CD14-positive monocyte (primary cell): Measurements from ENCODE around the gene SIPA1L3. TPM values are rescaled to one million over a fixed set of nuclear protein-coding genes. Genes with fewer than 3 reads are reported as not detected.
A peak's percentile ranks its signal among the peaks of the same experiment; 100 is the strongest.

Source experiments
- DNase-seq, 3 donors: peaks; one replicate each; pipeline ENCODE4 v3.0.0-alpha.2; 2011 to 2022
- H2AFZ ChIP-seq: 2 replicates; pipeline ENCODE4 v1.6.0; 2012; ENCODE audit warnings: mild to moderate bottlenecking, low read depth, low read length, inconsistent platforms; ENCODE audit not compliant: insufficient read depth, poor library complexity, severe bottlenecking
- H3K27ac ChIP-seq, 2 donors: 1 replicate in 1 of 2; 2 replicates in 1 of 2; pipeline ENCODE4 v1.5.1; 2012 to 2013; ENCODE audit warnings: low read length in 2 of 2, control low read depth in 1 of 2, inconsistent platforms in 1 of 2, low read depth in 1 of 2, mild to moderate bottlenecking in 1 of 2
- H3K27me3 ChIP-seq, 2 donors: one replicate each; pipeline versions ENCODE4 v1.6.0 to v1.6.1; 2011 to 2013; ENCODE audit warnings: low read length in 2 of 2; ENCODE audit not compliant: control insufficient read depth in 2 of 2, insufficient read depth in 2 of 2
- H3K36me3 ChIP-seq, 2 donors: replicated peaks in 1 of 2; 1 replicate in 1 of 2; 2 replicates in 1 of 2; pipeline versions ENCODE4 v1.5.1 to v1.6.1; 2012 to 2013; ENCODE audit warnings: low read length in 2 of 2, control low read depth in 1 of 2, inconsistent platforms in 1 of 2, mild to moderate bottlenecking in 1 of 2; ENCODE audit not compliant: insufficient read depth in 2 of 2, control insufficient read depth in 1 of 2
- H3K4me1 ChIP-seq, 2 donors: 1 replicate in 1 of 2; 2 replicates in 1 of 2; pipeline versions ENCODE4 v1.5.1 to v1.6.1; 2012 to 2013; ENCODE audit warnings: low read length in 2 of 2, control low read depth in 1 of 2, inconsistent platforms in 1 of 2, mild to moderate bottlenecking in 1 of 2, moderate library complexity in 1 of 2; ENCODE audit not compliant: insufficient read depth in 2 of 2, control insufficient read depth in 1 of 2
- H3K4me2 ChIP-seq: replicated peaks from 2 replicates; pipeline ENCODE3; 2012; ENCODE audit warnings: low read length, moderate library complexity, mild to moderate bottlenecking; ENCODE audit not compliant: poor library complexity, severe bottlenecking; ENCODE audit errors: extremely low read depth
- H3K4me3 ChIP-seq, 3 experiments: fragments of 200-600 bp in 1 of 3; sonication (generic) in 1 of 3; replicated peaks in 1 of 3; 1 replicate in 2 of 3; 2 replicates in 1 of 3; pipeline ENCODE4 v1.5.1; 2011 to 2013; ENCODE audit warnings: low read length in 3 of 3, mild to moderate bottlenecking in 3 of 3, control low read depth in 2 of 3, low read depth in 2 of 3, inconsistent platforms in 1 of 3, moderate library complexity in 1 of 3
- H3K79me2 ChIP-seq: 2 replicates; pipeline ENCODE4 v1.6.0; 2012; ENCODE audit warnings: mild to moderate bottlenecking, control low read depth, inconsistent platforms, low read length, moderate library complexity; ENCODE audit not compliant: insufficient read depth
- H3K9ac ChIP-seq: 2 replicates; pipeline ENCODE4 v1.6.0; 2017; ENCODE audit warnings: low read length, mild to moderate bottlenecking; ENCODE audit not compliant: insufficient read depth, poor library complexity, severe bottlenecking
- H3K9me3 ChIP-seq, 2 donors: replicated peaks in 1 of 2; 1 replicate in 1 of 2; 2 replicates in 1 of 2; pipeline versions ENCODE4 v1.5.1 to v1.6.1; 2012 to 2013; ENCODE audit warnings: low read length in 2 of 2, control low read depth in 1 of 2; ENCODE audit not compliant: control insufficient read depth in 1 of 2, insufficient read depth in 1 of 2
- H4K20me1 ChIP-seq: 2 replicates; pipeline ENCODE4 v1.6.0; 2012; ENCODE audit warnings: mild to moderate bottlenecking, low read length, control low read depth, moderate library complexity; ENCODE audit not compliant: insufficient read depth
- H3K27ac Mint-ChIP-seq, 7 donors: one replicate each; pipeline ENCODE4 v1.8.0; 2020; ENCODE audit warnings: mild to moderate bottlenecking in 7 of 7, mixed read lengths in 7 of 7, moderate library complexity in 6 of 7, inconsistent platforms in 2 of 7
- H3K27me3 Mint-ChIP-seq, 3 donors: one replicate each; pipeline ENCODE4 v1.8.0; 2021 to 2022; ENCODE audit warnings: low read depth in 3 of 3, mild to moderate bottlenecking in 3 of 3, mixed read lengths in 3 of 3, moderate library complexity in 3 of 3, inconsistent platforms in 1 of 3
- H3K36me3 Mint-ChIP-seq, 2 donors: one replicate each; pipeline ENCODE4 v1.8.0; 2020; ENCODE audit warnings: mixed read lengths in 2 of 2, inconsistent platforms in 1 of 2, mild to moderate bottlenecking in 1 of 2
- H3K4me1 Mint-ChIP-seq: one replicate; pipeline ENCODE4 v1.8.0; 2020; ENCODE audit warnings: mild to moderate bottlenecking, mixed read lengths
- H3K4me3 Mint-ChIP-seq, 2 donors: one replicate each; pipeline ENCODE4 v1.8.0; 2020; ENCODE audit warnings: mild to moderate bottlenecking in 2 of 2, mixed read lengths in 2 of 2, moderate library complexity in 1 of 2
- H3K9me3 Mint-ChIP-seq, 7 donors: one replicate each; pipeline ENCODE4 v1.8.0; 2020 to 2022; ENCODE audit warnings: mixed read lengths in 7 of 7, mild to moderate bottlenecking in 6 of 7, moderate library complexity in 6 of 7, inconsistent platforms in 2 of 7
- CTCF ChIP-seq: fragments of 200-600 bp; IDR thresholded peaks from one replicate; pipeline ENCODE4 v1.8.0; 2022; ENCODE audit warnings: antibody characterized with exemption, mild to moderate bottlenecking
- WGBS: methylation state at CpG from one replicate; pipeline ENCODE4 v1.1.5; 2013; ENCODE audit warnings: missing lambda C conversion rate; ENCODE audit not compliant: insufficient coverage; 5-methylcytosine and 5-hydroxymethylcytosine counted together
- intact Hi-C, 2 donors: fragments of 100-400 bp; cut with micrococcal nuclease; formaldehyde crosslinking; loops; one replicate each; pipeline versions ENCODE4 v1.15.0 to v1.15.1; 2023
- polyA plus RNA-seq, 3 donors: library from polyadenylated mRNA; depleted of rRNA in 1 of 3; unstranded in 2 of 3; stranded (reverse) in 1 of 3; fragments of 300-500 nt in 2 of 3; fragments of >200 nt in 1 of 3; fragmentation: Illumina TruSeq in 2 of 3; gene quantifications; 1 replicate in 2 of 3; 2 replicates in 1 of 3; pipeline ENCODE4 v1.2.3, GENCODE V29; 2012 to 2021

SIPA1L3 gene
- polyA plus RNA-seq, 3 donors: 0.55 to 4.5 (median 0.99) TPM

- Histone ChIP-seq H3K4me1 (no peaks in the 10 kb centered on the region), H3K4me2 (no peak overlapping the region), H2AFZ (no peak overlapping the region), H3K9me3 (peaks cover 12 to 16% of the 10 kb centered on the region in 2 donors), H4K20me1 (no peaks in the 10 kb centered on the region), H3K36me3 (peaks cover 38 to 66% of the 10 kb centered on the region in 2 donors), H3K79me2 (no peaks in the 10 kb centered on the region), H3K9ac (no peak overlapping the region), H3K4me3 (no peak overlapping the region), H3K27ac (no peak overlapping the region), H3K27me3 (no peaks in the 10 kb centered on the region)
- peak overlapping the region in 3 of 7 donors; percentile 36 to 50 (median 36) for H3K27ac Mint-ChIP-seq
- no peak for DNase-seq
- intact Hi-C loops: no loop called here
- WGBS: 98% methylated on average over 19 of the region's 23 CpGs
- no peak overlapping the region for H3K4me3 Mint-ChIP-seq
- H3K36me3 Mint-ChIP-seq: peaks cover 60 to 87% of the 10 kb centered on the region in 2 donors
- TF ChIP-seq CTCF: no peak
- peaks cover under 1% of the 10 kb centered on the region for H3K4me1 Mint-ChIP-seq
- H3K9me3 Mint-ChIP-seq: peaks cover 14 to 24% (median 17%) of the 10 kb centered on the region in 7 donors
- H3K27me3 Mint-ChIP-seq: no peaks in the 10 kb centered on the region
Observed at GRCh38 chr19:38163419-38164290, 256.6 kb downstream of the SIPA1L3 start.

GRCh38 chr19:38164526-38164925 is 257.5 kb downstream of the SIPA1L3 start:
- Histone ChIP-seq H3K27ac (no peak overlapping the region), H2AFZ (no peak overlapping the region), H3K4me1 (no peaks in the 10 kb centered on the region), H3K36me3 (peaks cover 38 to 66% of the 10 kb centered on the region in 2 donors), H3K27me3 (no peaks in the 10 kb centered on the region), H3K79me2 (no peaks in the 10 kb centered on the region), H3K4me2 (no peak overlapping the region), H3K4me3 (no peak overlapping the region), H3K9ac (no peak overlapping the region), H4K20me1 (no peaks in the 10 kb centered on the region), H3K9me3 (peaks cover 12 to 16% of the 10 kb centered on the region in 2 donors)
- H3K27me3 Mint-ChIP-seq: no peaks in the 10 kb centered on the region
- WGBS: 97% methylated on average over 23 of the region's 25 CpGs
- TF ChIP-seq CTCF: no peak
- H3K36me3 Mint-ChIP-seq: peaks cover 57 to 89% of the 10 kb centered on the region in 2 donors
- peaks cover 15 to 24% (median 17%) of the 10 kb centered on the region in 7 donors for H3K9me3 Mint-ChIP-seq
- intact Hi-C loops: no loop called here
- H3K4me3 Mint-ChIP-seq: no peak overlapping the region
- no peaks in the 10 kb centered on the region for H3K4me1 Mint-ChIP-seq
- no peak overlapping the region for H3K27ac Mint-ChIP-seq
- DNase-seq: no peak
